Measurements from ENCODE around the gene CALHM5.

GRCh38 chr6:116476002-116476678 is 35.3 kb upstream of the CALHM5 start:
- TF ChIP-seq POLR2A (IDR thresholded peaks at IDR 0.05) (no peak), CTCF (IDR thresholded peaks at IDR 0.05) (no peak)
